HPDE6-E6E7 (cell line): Measurements from ENCODE around the gene NBPF10.
"Not testable (repeated sequence)": the region's sequence is repeated elsewhere in the genome, so short reads cannot be mapped to it uniquely, and the experiment has no call there.

Source experiments
- DNase-seq: peaks from one replicate; pipeline ENCODE4 v3.0.0; 2011; ENCODE audit warnings: missing footprints; ENCODE audit errors: extremely low spot score

The NBPF10 gene

GRCh38 chr1:146144465-146144864, at the start of gene NBPF10:
NBPF10 (minus strand) TSS chr1:146144804; CDS start chr1:146144769, 35 bp downstream.
- DNase-seq: not testable (repeated sequence)

- not testable (repeated sequence) for DNase-seq
Observed at GRCh38 chr1:146174531-146174930, 29.9 kb upstream of the NBPF10 start.

GRCh38 chr1:146167740-146168139, 23.1 kb upstream of the NBPF10 start:
- not testable (repeated sequence) for DNase-seq

GRCh38 chr1:146167273-146167672, 22.7 kb upstream of the NBPF10 start:
- not testable (repeated sequence) for DNase-seq
